Smooth muscle cell (in vitro differentiated cells): ENCODE measurements around the gene GJC3. TPM values are rescaled to one million over a fixed set of nuclear protein-coding genes. Genes with fewer than 3 reads are reported as not detected.

Experiments used
- DNase-seq: peaks from one replicate; lab custom pipeline; 2025; ENCODE audit not compliant: unreplicated experiment; lab: John Stamatoyannopoulos, UW
- H2AFZ ChIP-seq: fragments of 200-600 bp; sonication (generic); 2 replicates; pipeline ENCODE4 v1.6.0; 2016; ENCODE audit warnings: antibody characterized with exemption, low read depth, mild to moderate bottlenecking
- H3F3A ChIP-seq: fragments of 200-600 bp; sonication (generic); 2 replicates; pipeline ENCODE4 v1.6.0; 2017; ENCODE audit warnings: antibody characterized with exemption, low read depth
- H3K27ac ChIP-seq: fragments of 200-600 bp; sonication (generic); 2 replicates; pipeline ENCODE4 v1.5.1; 2016; ENCODE audit warnings: low read depth, mild to moderate bottlenecking
- H3K27me3 ChIP-seq: fragments of 200-600 bp; sonication (generic); 2 replicates; pipeline ENCODE4 v1.6.1; 2016; ENCODE audit warnings: low read depth, mild to moderate bottlenecking
- H3K36me3 ChIP-seq: fragments of 200-600 bp; sonication (generic); 2 replicates; pipeline ENCODE4 v1.5.1; 2016; ENCODE audit warnings: low read depth
- H3K4me1 ChIP-seq: fragments of 200-600 bp; sonication (generic); 2 replicates; pipeline ENCODE4 v1.5.1; 2016; ENCODE audit warnings: low read depth
- H3K4me2 ChIP-seq: fragments of 200-600 bp; sonication (generic); 2 replicates; pipeline ENCODE4 v1.6.0; 2016; ENCODE audit warnings: mild to moderate bottlenecking
- H3K4me3 ChIP-seq: fragments of 200-600 bp; sonication (generic); 2 replicates; pipeline ENCODE4 v1.5.1; 2016; ENCODE audit warnings: mild to moderate bottlenecking
- H3K79me2 ChIP-seq: fragments of 200-600 bp; sonication (generic); 2 replicates; pipeline ENCODE4 v1.6.0; 2016; ENCODE audit warnings: low read depth, mild to moderate bottlenecking
- H3K9ac ChIP-seq: fragments of 200-600 bp; sonication (generic); 2 replicates; pipeline ENCODE4 v1.6.0; 2016; ENCODE audit warnings: low read depth
- H3K9me3 ChIP-seq: fragments of 200-600 bp; sonication (generic); replicated peaks from 2 replicates; pipeline ENCODE4 v1.5.1; 2016; ENCODE audit warnings: low read depth
- H4K20me1 ChIP-seq: fragments of 200-600 bp; sonication (generic); 2 replicates; pipeline ENCODE4 v1.6.0; 2016; ENCODE audit warnings: low read depth
- CTCF ChIP-seq: fragments of 200-600 bp; sonication (generic); IDR thresholded peaks from 2 replicates; pipeline ENCODE4 v1.5.1; 2017; ENCODE audit warnings: borderline replicate concordance, mild to moderate bottlenecking, antibody characterized with exemption; ENCODE audit not compliant: insufficient read depth, poor library complexity, severe bottlenecking
- WGBS: methylation state at CpG from one replicate; pipeline ENCODE4 v1.1.7; 2016; ENCODE audit warnings: low lambda C conversion rate; 5-methylcytosine and 5-hydroxymethylcytosine counted together
- polyA plus RNA-seq: library from polyadenylated mRNA; unstranded; fragments of >200 nt; fragmentation: Nextera tagmentation; extraction: Ambion mirVana; gene quantifications from 2 replicates; pipeline ENCODE4 v1.2.1, GENCODE V29; 2016
- total RNA-seq: library from RNA; depleted of rRNA; stranded (reverse); fragments of >200 nt; gene quantifications from 2 replicates; pipeline ENCODE4 v1.2.3, GENCODE V29; 2014

GJC3 gene
- total and polyA plus RNA-seq, 2 experiments from 2014 or later: not detected

- no peak overlapping the region for H2AFZ ChIP-seq
- no peaks in the 10 kb centered on the region for H3K36me3 ChIP-seq
- H3K27ac ChIP-seq: no peak overlapping the region
- no peak for DNase-seq
- H3K4me1 ChIP-seq: no peaks in the 10 kb centered on the region
- no peak for TF ChIP-seq CTCF
- no peak overlapping the region for H3K4me3 ChIP-seq
- H3K4me2 ChIP-seq: no peak overlapping the region
- no peaks in the 10 kb centered on the region for H3K27me3 ChIP-seq
- H3K79me2 ChIP-seq: no peaks in the 10 kb centered on the region
- H3K9me3 ChIP-seq: no peaks in the 10 kb centered on the region
- H3K9ac ChIP-seq: no peak overlapping the region
- H3F3A ChIP-seq: no peaks in the 10 kb centered on the region
- no peaks in the 10 kb centered on the region for H4K20me1 ChIP-seq
- 70% methylated on average over 3 of the region's 3 CpGs for WGBS
These were observed 20.3 kb upstream of the GJC3 start for GRCh38 chr7:99949645-99950228.

DNA sequence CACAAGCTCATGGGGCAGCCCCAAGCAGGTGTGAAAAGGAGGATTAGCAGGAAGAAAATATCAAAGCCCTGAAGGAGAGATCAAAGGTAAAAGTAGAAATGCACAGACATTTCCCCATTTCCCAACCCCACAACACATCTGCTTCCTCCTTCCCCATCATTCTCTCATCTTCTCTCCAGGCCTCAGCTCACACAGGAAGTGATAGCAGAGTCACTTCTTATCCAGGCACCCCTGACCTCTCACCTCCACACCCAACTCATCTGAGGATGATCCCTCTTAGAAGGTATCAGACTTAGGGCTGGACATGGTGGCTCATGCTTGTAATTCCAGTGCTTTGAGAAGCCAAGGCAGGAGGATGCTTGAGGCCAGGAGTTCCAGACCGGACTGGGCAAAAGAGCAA, 18.2 kb upstream of the GJC3 start:
- no peak overlapping the region for H2AFZ ChIP-seq
- no peaks in the 10 kb centered on the region for H3F3A ChIP-seq
- H3K9me3 ChIP-seq: no peaks in the 10 kb centered on the region
- H3K27ac ChIP-seq: no peak overlapping the region
- H3K27me3 ChIP-seq: no peaks in the 10 kb centered on the region
- H3K36me3 ChIP-seq: no peaks in the 10 kb centered on the region
- no peaks in the 10 kb centered on the region for H4K20me1 ChIP-seq
- H3K4me2 ChIP-seq: no peak overlapping the region
- WGBS: 81% methylated on average over 1 of the region's 1 CpG
- H3K4me1 ChIP-seq: no peaks in the 10 kb centered on the region
- H3K4me3 ChIP-seq: no peak overlapping the region
- no peak for DNase-seq
- no peak for TF ChIP-seq CTCF
- H3K79me2 ChIP-seq: no peaks in the 10 kb centered on the region
- H3K9ac ChIP-seq: no peak overlapping the region

DNA sequence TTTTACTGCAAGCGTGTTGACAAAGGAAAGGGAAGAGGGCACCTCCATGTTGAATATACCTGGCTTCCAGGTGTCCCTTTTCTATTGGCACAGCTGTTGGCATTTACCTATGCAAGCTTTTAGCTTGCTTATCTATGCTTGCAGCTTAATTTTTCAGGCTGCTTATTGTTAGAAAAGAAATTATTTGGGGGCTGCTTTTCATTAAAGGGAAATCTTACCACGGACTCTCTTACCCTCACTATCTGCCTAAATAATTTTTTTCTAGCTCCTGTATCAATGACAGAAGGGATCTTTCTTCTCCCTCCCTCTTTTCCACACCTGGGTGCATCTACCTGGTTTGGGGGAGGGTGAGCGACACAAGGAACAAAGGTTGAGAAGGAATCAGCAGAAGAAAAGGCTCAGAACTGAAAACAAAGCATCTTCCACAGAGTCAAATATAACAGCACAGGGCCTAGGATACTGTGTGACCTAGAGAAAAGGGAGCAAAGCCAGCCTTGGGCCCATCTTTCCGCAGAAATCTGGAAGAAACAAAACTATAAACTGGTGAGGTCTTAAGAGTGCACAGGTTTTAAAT, 15.2 kb upstream of the GJC3 start:
- Histone ChIP-seq H2AFZ (no peak overlapping the region), H3K9me3 (no peaks in the 10 kb centered on the region), H3K36me3 (no peaks in the 10 kb centered on the region), H3K79me2 (no peaks in the 10 kb centered on the region), H3K27ac (no peak overlapping the region), H3K4me1 (no peaks in the 10 kb centered on the region), H3K9ac (no peak overlapping the region), H3K4me3 (no peak overlapping the region), H3K27me3 (no peaks in the 10 kb centered on the region), H3F3A (no peaks in the 10 kb centered on the region), H4K20me1 (no peaks in the 10 kb centered on the region), H3K4me2 (no peak overlapping the region)
- no peak for DNase-seq
- TF ChIP-seq CTCF: no peak
- 61% methylated on average over 4 of the region's 4 CpGs for WGBS
